Thyroid gland (tissue), 4 donors: ENCODE measurements around the gene L1CAM.

ENCODE experiments used
- POLR2A ChIP-seq, 2 donors: fragments of 450-650 bp; IDR thresholded peaks; one replicate each; pipeline ENCODE4 v1.6.1; 2017; ENCODE audit warnings: antibody characterized with exemption in 2 of 2, mild to moderate bottlenecking in 2 of 2, moderate library complexity in 1 of 2
- TF ChIP-seq, protein P1 (sequence below), 6 experiments: fragments of 200-600 bp in 3 of 6; fragments of 450-650 bp in 3 of 6; sonication (generic) in 3 of 6; IDR thresholded peaks; one replicate each; pipeline ENCODE4 v1.5.1; 2016 to 2019; ENCODE audit warnings: antibody characterized with exemption in 6 of 6, mild to moderate bottlenecking in 2 of 6, inconsistent platforms in 1 of 6, moderate library complexity in 1 of 6

DNA sequence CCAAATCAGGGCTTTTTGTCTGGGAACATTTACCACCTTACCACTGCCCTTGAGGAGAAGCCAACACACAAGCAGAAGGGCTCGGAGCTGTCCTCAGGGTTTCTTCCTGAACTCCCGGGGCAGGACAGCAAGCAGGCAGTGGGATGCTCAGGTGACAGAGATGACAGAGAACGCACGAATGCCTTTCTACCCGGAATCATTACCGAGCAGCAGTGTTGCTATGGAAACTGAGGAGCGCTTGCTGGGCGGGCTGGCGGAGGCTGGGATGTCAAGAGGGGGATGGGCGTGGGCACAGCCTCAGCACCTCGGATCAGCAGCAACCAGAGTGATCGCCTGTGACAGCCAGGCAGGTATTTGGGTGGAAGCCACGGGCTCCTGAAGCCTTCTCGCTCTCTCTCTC is 73.8 kb downstream of the L1CAM start:
- TF ChIP-seq, protein P1, sequence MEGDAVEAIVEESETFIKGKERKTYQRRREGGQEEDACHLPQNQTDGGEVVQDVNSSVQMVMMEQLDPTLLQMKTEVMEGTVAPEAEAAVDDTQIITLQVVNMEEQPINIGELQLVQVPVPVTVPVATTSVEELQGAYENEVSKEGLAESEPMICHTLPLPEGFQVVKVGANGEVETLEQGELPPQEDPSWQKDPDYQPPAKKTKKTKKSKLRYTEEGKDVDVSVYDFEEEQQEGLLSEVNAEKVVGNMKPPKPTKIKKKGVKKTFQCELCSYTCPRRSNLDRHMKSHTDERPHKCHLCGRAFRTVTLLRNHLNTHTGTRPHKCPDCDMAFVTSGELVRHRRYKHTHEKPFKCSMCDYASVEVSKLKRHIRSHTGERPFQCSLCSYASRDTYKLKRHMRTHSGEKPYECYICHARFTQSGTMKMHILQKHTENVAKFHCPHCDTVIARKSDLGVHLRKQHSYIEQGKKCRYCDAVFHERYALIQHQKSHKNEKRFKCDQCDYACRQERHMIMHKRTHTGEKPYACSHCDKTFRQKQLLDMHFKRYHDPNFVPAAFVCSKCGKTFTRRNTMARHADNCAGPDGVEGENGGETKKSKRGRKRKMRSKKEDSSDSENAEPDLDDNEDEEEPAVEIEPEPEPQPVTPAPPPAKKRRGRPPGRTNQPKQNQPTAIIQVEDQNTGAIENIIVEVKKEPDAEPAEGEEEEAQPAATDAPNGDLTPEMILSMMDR (IDR thresholded peaks at IDR 0.05): no peak
- TF ChIP-seq POLR2A (IDR thresholded peaks at IDR 0.05): no peak
